GM18498 (cell line): ENCODE data around the gene GNAI2.
"Not testable (repeated sequence)": the region's sequence is repeated elsewhere in the genome, so short reads cannot be mapped to it uniquely, and the experiment has no call there.

Experiments
- ATAC-seq: cut with Tn5 transposase; IDR thresholded peaks from one replicate; pipeline ENCODE4 v1.9.1; 2021; ENCODE audit warnings: mild to moderate bottlenecking, moderate library complexity; ENCODE audit not compliant: unreplicated experiment

The GNAI2 gene

DNA sequence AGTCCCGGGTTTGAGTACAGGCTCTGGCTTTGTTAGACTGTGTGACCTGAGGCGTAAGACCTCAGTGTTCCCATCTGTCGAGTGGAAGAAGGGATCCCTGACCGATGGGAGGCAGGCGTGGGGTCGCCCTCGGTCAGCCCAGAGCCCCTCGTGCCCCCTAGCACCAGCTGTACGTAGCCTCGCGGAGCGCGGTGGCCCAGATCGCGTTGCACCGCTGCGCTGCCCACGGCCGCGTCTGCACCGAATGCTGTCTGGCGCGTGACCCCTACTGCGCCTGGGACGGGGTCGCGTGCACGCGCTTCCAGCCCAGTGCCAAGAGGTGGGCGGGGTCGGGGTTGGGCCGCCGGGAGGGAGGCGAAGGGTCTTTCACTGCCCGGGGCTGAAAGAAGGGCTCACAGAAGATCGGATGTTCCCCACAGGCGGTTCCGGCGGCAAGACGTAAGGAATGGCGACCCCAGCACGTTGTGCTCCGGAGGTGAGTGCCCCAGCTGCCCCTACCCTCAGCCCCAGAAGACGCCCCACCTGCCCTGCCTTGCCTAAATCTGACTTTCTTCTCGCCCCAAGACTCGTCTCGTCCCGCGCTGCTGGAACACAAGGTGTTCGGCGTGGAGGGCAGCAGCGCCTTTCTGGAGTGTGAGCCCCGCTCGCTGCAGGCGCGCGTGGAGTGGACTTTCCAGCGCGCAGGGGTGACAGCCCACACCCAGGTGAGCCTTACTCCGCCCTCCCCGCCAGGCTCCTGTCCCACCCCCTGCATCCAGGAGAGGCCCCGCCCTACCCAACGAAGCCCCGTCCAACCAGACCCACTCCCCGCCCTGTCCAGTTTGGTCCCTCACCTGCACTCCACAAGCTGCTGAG lies 39.4 kb downstream of the GNAI2 start:
- no peak for ATAC-seq

DNA sequence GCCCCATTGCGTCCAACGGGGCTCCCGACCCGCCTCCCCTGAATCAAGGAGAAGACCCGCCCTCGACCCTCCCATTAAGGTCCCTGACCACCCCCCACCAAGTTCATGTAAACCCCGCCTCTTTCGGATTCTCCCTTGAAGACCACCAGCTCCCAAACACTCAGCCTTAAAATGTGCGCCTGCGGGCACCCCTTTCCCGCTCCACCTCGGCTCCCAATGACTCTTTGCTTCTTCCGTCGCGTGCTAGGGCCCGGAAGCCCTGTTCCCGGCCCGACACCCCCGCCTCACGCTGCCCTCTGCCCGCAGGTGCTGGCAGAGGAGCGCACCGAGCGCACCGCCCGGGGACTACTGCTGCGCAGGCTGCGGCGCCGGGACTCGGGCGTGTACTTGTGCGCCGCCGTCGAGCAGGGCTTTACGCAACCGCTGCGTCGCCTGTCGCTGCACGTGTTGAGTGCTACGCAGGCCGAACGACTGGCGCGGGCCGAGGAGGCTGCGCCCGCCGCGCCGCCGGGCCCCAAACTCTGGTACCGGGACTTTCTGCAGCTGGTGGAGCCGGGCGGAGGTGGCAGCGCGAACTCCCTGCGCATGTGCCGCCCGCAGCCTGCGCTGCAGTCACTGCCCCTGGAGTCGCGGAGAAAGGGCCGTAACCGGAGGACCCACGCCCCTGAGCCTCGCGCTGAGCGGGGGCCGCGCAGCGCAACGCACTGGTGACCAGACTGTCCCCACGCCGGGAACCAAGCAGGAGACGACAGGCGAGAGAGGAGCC lies 40.2 kb downstream of the GNAI2 start:
- no peak for ATAC-seq

DNA sequence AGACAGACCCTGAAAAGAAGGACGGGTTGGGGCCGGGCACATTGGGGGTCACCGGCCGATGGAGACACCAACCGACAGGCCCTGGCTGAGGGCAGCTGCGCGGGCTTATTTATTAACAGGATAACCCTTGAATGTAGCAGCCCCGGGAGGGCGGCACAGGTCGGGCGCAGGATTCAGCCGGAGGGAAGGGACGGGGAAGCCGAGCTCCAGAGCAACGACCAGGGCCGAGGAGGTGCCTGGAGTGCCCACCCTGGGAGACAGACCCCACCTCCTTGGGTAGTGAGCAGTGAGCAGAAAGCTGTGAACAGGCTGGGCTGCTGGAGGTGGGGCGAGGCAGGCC lies 40.7 kb downstream of the GNAI2 start:
- no peak for ATAC-seq

DNA sequence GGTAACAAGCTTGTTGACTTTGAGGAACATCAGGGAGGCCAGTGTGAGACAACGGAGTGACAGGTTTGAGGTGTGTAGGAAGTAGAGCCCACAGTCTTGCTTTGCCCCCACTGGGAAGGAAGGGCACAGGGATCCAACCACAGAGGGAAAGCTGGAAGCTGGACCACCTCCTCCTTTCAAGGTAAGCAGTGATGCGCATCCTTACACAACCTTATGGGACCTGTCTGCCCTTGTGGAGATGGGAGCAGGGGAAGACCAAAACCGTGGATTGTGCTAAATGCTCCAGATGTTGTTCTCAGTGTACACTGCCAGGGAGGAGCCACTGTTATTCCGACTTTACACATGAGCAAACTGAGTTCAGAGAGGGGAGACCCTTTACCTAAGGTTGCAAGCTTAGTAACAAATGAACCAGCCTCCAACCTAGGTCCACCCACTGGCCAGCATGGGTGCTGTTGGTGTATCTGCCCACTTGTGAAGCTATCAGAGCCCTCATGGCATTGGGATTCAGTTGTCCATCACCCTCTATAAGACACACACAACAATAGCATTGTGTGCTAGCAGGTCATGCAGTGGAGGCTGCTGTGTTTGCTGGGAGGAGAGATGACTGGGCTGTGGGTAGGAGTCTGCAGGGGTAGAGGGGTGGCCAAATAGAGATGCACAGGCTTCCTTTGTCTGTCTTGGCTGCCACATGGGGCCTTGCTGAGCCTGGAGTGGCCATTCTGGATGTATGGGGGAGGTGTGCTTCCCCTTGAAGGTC lies 42.3 kb downstream of the GNAI2 start:
- no peak for ATAC-seq

DNA sequence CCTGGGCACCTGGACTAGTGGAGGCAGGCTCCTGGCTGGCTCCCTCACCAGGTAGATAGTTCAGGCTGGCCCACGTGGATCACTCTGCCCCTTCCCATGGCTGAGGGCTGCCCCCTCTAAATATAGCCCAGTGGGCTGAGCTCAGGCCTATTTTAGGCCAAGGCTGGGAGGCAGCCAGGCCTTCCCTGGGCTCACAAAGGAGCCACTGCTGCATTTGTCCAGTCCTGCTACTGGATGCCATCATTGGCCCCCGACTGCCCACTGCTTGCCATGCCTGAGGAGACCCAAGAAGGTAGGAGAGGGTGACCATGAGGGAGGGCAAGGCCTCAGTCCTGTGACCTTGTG lies 42.8 kb downstream of the GNAI2 start, which contains the start of gene LSMEM2:
LSMEM2 (plus strand) TSS at position 208 of the 345 bp plus-strand sequence; CDS start at position 235, 27 bp downstream.
- ATAC-seq, result no peak

DNA sequence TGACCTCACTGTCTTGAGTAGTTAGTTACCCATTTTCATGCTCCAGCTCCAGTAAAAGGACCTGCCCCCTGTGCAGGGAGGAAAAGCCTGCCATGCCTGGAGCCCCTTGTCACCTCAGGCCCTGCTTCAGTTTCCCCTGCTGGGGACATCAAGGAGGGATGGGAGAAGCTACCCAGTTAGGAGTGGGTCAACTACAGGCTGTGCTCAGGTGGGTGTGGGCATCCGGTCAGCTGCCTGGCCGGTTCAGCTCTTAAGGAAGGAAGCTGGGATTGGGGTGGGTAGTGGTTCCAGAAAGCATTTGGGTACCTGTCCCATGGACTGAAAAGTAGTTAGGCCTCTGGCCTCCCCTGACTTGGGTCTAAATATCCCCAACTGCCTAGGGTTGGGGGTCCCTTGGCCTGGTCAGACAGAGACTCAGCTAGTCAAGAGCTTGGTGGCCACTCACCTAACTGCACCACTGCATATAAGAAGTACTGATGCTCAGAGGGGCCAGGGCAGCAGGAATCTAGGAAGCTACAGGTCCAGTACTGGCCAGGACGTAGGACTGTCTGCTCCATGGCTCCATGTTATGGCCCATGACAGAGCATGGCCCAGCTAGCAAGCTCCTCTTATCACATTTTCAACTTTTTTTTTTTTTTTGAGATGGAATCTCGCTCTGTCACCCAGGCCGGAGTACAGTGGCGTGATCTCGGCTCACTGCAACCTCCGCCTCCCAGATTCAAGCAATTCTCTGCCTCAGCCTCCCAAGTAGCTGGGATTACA lies 43.4 kb downstream of the GNAI2 start:
- ATAC-seq, result no peak

DNA sequence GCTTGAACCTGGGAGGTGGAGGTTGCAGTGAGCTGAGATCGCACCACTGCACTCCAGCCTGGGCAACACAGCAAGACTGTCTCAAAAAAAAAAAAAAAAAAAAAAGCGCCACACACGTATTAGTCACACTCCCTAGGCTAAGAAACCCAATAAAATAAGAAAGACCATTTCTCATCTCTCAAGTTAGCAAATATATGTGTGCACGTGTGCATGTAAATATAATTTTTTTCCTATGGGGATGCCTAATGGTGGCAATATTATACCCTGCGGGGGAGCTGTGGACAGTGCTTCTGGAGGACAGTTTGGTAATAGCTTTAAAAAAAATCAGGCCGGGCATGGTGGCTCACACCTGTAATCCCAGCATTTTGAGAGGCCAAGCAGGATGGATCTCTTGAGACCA lies 48.1 kb downstream of the GNAI2 start:
- not testable (repeated sequence) for ATAC-seq

DNA sequence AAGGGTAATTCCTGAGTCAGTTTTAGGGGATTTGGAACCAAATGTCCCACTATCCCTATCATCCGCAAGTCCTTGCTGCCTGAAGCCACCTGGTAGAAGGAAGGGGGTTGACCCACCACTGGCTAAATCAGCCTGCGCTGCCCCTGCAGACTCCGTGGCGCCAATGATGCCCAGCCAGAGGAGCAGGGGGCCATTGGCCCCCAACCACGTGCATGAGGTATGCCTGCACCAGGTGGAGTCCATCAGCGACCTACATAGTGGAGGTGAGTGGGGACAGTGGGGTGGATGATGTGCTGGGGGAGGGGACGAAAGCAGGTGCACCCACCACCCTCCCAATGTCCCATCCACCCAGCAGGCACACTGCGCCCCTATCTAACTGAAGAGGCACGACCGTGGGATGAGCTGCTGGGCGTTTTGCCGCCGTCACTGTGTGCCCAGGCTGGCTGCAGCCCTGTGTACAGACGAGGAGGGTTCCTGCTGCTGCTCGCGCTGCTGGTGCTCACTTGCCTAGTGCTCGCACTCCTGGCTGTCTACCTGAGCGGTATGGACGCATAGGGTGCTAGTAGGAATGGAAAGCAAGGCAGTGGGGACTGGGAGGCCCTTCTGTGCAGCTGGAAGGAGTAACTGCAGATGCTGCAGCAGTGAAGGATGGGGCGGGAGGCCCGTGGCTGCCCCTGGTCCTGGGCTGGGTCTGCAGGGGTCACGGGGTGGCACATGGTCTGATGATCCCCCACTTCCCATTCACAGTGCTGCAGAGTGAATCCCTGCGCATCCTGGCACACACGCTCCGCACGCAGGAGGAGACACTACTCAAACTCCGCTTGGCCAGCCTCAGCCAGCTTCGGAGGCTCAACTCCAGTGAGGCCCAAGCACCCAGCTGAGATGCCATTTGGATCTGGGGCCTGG lies 50.6 kb downstream of the GNAI2 start:
- no peak for ATAC-seq

DNA sequence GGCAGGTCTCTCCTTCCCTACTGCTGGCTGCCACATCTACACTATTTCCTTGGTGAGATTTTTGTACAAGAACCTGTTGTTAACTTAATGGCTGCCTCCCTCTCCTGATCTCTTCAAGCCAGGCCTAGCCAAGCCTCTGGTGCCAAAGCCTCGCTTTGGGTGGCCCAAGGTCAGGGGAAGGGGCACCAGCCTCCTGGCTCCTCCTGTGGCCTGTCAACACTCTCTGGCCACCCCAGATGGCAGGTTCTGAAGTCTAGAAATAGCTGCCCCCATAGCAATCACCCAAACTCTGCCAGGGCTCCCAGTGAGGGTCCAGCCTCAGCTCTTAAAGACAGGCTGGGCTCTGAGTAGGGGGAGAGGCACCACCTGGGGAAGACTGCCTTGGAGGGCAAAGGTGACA lies 51.3 kb downstream of the GNAI2 start:
- no peak for ATAC-seq

DNA sequence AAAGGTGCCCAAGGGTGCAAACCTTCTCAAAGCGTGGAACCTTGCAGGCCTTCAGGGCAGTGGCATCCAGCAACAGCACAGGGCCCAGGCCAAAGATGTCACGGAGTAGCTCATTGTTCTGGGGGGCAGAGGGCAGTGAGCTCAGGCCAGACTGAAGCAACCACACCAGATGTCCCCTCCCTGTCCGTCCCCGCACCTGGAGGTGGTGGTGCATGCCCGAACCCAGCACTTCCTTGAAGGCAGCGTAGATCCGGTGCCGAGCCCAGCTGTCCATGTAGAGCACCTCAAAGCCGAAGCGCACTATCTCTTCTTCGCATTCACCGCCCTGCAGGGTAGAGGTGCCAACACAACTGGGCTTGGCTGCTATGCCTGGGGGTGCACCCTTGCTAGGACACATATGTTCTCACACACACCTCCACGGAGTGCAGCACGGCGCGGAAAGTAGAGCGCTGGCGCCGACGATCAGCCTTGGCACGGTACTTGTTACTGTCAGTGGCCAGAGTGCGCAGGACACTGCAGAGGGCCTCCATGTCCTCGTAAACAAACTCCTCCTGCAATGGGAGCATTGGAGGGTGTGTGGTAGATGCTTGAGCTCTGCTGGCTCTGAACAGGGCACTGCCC lies 52.5 kb downstream of the GNAI2 start:
- ATAC-seq, result no peak

DNA sequence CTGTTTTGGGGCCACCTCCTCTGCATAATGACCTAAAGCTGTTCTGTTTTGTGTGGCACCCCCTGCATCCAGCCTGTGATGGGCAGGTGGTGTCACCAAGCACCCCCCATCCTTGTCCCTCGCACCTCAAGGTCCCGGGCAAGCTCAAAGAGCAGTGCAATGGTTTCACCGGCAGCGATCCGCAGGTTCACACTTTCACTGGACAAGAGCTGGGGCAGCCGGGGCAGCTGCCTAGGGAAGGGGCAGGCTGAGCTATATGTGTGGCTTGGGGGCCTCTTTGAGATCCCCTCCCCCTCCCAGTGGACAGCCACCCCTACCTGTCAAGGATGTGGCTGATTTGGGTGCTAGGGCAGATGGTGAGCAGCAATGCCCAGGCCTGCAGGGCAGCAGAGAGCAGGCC lies 53.1 kb downstream of the GNAI2 start:
- ATAC-seq, result no peak

DNA sequence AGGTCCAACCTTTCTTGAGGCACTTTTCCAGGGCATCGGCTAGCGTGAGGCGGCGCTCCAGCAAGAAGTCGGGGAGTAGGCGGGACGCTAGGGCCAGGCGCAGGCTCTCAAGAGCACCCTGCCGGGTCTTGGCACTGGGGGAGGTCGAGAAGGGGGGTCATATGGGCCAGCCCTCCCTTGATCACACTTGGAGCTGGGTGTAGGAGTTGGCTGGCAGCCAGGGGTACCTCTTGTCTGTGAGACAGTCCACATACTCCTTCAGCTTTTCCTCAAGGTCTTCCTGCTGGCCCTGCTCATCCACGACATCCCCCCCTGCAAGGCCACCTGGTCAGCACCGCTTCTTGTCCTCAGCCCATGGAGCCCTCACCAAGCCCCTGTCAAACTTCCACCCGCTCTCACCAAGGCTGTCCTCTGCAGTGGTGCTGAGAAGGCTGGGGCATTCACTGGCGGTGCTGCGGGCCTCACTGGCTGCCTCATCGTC lies 54.2 kb downstream of the GNAI2 start:
- ATAC-seq, result no peak

DNA sequence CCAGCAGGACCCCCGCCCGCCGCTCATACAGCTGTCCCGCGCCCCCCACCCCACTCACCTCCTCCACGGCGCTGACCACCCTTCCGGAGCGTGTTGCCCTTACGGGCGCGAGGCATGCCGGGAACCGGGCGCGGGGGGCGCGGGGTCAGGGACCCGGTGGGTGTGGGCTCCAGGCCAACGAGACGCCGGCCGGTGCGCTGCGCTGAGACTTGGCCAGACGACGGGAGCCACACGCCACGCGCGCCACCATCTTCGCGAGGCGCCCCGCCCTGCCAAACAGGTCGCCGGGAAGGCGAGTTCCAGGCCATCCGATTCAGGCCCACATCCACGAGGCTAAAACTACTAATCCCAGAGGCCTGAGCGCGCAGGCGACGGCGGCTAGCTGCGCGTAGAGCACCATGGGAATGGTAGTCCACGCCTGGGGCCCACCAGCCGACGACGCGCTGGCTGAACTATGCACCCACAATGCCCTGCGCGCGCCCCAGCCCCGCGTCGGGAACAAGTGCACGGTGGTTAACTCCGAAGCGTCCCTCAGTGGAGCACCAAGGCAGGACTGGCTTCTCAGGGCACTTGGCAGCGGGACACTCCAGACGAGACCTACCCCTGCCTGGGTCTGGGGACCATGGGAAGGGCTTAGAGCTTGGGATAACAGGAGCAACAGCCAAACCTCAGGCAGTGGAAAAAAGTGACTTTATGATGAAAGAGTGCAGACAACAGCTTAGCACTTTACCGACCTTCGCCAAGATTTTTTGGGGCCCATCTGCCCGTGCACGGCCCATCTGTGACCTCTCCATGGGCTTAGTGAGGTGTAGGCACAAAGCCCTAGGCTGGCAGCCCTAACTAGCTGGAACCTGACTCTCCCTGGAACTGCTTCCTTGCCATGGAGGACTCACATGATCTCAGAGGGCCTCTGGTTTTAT lies 56.4 kb downstream of the GNAI2 start, which contains the start of gene IFRD2:
IFRD2 (minus strand) TSS at position 271 of the 920 bp plus-strand sequence; CDS start at position 116, 155 bp downstream.
- peak; percentile 95 for ATAC-seq

DNA sequence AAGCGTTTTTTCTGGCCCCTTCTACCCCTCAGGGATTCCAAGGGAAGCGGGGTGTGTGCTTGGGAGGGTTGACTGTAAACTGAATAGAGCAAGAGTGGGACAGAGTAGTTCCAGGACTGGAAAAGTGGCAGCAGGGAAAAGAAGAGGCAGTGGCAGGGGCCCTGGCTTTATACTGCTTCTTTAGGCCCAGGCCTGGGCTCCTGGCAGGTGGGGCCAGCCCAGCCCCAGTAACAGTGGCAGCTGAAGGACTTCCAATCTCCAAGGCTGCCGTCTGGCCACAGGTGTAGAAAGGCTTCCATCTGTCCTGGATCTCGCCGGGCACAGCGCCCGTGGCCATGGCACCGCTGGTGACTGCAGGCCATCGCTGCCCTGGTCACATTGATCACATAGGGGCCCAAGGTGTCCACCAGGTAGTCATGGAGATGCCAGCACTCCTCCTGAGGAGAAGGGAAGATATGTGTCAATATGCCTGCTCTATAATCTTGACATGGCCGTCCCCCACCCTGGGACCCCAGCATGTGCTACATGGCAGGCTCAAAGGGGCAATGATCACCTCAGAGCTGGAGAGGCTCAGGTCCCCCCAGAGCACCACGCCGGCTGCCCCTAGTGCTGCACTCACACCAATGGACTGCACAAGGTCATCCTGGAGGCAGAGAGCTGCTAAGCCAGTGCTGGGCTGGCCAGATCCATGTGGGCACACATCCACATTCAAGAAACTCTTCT lies 57.2 kb downstream of the GNAI2 start:
- ATAC-seq, result no peak

DNA sequence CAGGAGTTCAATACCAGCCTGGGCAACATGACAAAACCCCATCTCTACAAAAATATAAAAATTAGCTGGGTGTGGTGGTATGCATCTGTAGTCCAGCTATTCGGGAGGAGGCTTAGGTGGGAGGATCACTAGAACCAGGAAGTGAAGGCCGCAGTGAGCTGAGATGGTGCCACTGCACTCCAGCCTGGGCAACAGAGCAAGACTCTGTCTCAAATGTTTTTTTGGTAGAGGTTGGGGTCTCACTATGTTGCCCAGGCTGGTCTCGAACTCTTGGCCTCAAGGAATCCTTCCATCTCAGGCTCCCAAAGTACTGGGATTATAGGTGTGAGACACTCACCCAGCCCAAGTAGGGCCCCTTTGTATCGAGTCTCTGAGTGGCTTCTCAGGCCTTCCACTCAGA lies 58.1 kb downstream of the GNAI2 start:
- ATAC-seq, result no peak

DNA sequence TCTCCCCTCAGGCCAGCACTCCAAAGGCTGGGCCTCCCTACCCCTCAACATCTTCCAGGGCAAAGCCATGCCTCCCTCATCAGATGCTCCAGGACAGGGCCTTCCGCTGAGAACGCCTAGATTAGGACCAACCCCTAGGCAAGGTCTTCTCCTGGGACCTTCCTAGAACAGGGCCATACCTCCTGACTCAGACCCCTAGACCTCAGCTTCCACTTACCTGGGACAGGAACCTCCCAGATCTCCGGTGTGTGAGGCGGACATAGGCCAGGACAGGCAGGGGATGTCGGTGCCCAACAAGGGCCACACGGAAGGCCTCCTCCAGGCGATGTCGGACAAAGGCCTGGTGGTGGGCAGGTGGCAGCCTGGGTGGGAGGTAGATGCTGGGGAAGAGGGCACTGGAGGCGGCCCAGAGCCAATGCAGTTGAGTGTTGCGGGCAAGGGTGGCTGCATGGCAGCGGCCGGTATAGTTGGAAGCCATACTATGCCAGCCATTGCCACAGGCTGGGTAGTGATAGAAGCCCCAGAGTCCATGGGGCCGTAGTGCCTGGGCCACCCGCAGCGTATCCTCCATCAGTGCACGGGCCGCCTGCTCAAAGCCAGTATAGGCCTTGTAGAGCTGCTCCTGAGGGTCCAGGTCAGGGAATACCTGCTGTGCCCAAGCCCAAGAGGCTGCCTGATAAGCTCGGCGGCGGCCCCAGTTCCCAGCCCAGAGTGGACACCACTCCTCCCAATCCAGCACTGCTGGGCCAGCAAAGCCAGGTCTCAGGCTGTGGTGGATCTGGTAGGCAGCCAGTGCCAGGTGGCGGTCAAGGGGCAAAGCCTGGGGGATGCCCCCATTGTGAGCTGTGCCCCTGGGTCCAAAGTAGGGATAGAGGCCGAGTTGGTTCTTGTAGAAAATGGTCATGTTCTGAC lies 58.7 kb downstream of the GNAI2 start:
- no peak for ATAC-seq
